HL-60/S4 treated with phorbol 12-myristate 13-acetate at 8.2 ng/mL for 4 days and 3 days (cell line): ENCODE results near the gene ADAT1.
"Not testable (repeated sequence)": the region's sequence is repeated elsewhere in the genome, so short reads cannot be mapped to it uniquely, and the experiment has no call there.

Source experiments
- in situ Hi-C: fragments of 300-500 bp; cut with MboI; formaldehyde crosslinking; loops from 2 replicates; pipeline ENCODE4 v1.15.0; 2022; ENCODE audit warnings: low sequenced_read_pairs

ADAT1 gene

GRCh38 chr16:75621170-75621477 lies 2.0 kb downstream of the ADAT1 start:
- in situ Hi-C loops = no loop called here

GRCh38 chr16:75620326-75621169 lies 2.5 kb downstream of the ADAT1 start:
- in situ Hi-C loops = no loop called here

GRCh38 chr16:75618780-75619179 lies 4.3 kb downstream of the ADAT1 start:
- in situ Hi-C loops = no loop called here

GRCh38 chr16:75617121-75617520 lies 6.0 kb downstream of the ADAT1 start:
- in situ Hi-C loops = no loop called here

GRCh38 chr16:75616521-75617010 lies 6.5 kb downstream of the ADAT1 start:
- in situ Hi-C loops = no loop called here

GRCh38 chr16:75615619-75616018 lies 7.5 kb downstream of the ADAT1 start:
- in situ Hi-C loops = no loop called here

GRCh38 chr16:75614066-75614897 lies 8.8 kb downstream of the ADAT1 start:
- in situ Hi-C loops = no loop called here

GRCh38 chr16:75606507-75606906 lies 16.6 kb downstream of the ADAT1 start:
- in situ Hi-C loops = no loop called here

- in situ Hi-C loops = no loop called here
Observed at GRCh38 chr16:75603241-75603640, 19.8 kb downstream of the ADAT1 start.

- in situ Hi-C loops = no loop called here
Observed at GRCh38 chr16:75599452-75600277, 23.4 kb downstream of the ADAT1 start.

GRCh38 chr16:75593825-75594820 lies 29.0 kb downstream of the ADAT1 start:
- in situ Hi-C loops = no loop called here

GRCh38 chr16:75593308-75593707 lies 29.8 kb downstream of the ADAT1 start:
- in situ Hi-C loops = no loop called here

GRCh38 chr16:75591927-75592326 lies 31.2 kb downstream of the ADAT1 start:
- in situ Hi-C loops = not testable (repeated sequence)

- in situ Hi-C loops = no loop called here
Observed at GRCh38 chr16:75590920-75591843, 31.9 kb downstream of the ADAT1 start.

GRCh38 chr16:75589306-75589705 lies 33.8 kb downstream of the ADAT1 start:
- in situ Hi-C loops = no loop called here

GRCh38 chr16:75588716-75589115 lies 34.4 kb downstream of the ADAT1 start:
- in situ Hi-C loops = no loop called here

- in situ Hi-C loops = no loop called here
Observed at GRCh38 chr16:75584108-75584507, 39.0 kb downstream of the ADAT1 start.

- in situ Hi-C loops = no loop called here
Observed at GRCh38 chr16:75579281-75579834, 43.7 kb downstream of the ADAT1 start.

- in situ Hi-C loops = no loop called here
Observed at GRCh38 chr16:75578725-75579124, 44.4 kb downstream of the ADAT1 start.
